ENCODE measurements around the gene KCTD1.

GRCh38 chr18:26531605-26532298 lies 16.6 kb downstream of the KCTD1 start:
- TF ChIP-seq YY1 (IDR thresholded peaks at IDR 0.05; ENCODE audit: insufficient read depth, insufficient read length) (no peak), SUZ12 (IDR thresholded peaks at IDR 0.05; ENCODE audit: extremely low read depth, insufficient read depth, insufficient read length) (no peak), ZNF274 (IDR thresholded peaks at IDR 0.05; ENCODE audit: low read depth, low read length) (no peak)
